MCF 10A (cell line): ENCODE results near the gene NUP98. TPM values are rescaled to one million over a fixed set of nuclear protein-coding genes. Genes with fewer than 3 reads are reported as not detected.

Experiments
- BruUV-seq: library from RNA; stranded (reverse); fragments of 400-500 nt; replicated peaks from 2 replicates; lab custom pipeline; 2021; lab: Mats Ljungman, UMichigan
- CTCF ChIA-PET: fragments of 300-600 bp; sonication (Branson Sonifier 250); formaldehyde crosslinking; extraction: SDS; loops from one replicate; lab custom pipeline; 2021; ENCODE audit warnings: antibody characterized with exemption, inconsistent platforms; lab: Yijun Ruan, JAX
- POLR2A ChIA-PET: fragments of 300-600, 350-650 bp; sonication (Branson Sonifier 250); formaldehyde crosslinking; extraction: SDS; loops from one replicate; lab custom pipeline; 2020; ENCODE audit warnings: antibody characterized with exemption, inconsistent platforms; lab: Yijun Ruan, JAX
- DNase-seq: peaks from one replicate; pipeline ENCODE4 v3.0.0-alpha.2; 2018; ENCODE audit not compliant: unreplicated experiment
- H3K27ac Mint-ChIP-seq: one replicate; pipeline ENCODE4 v1.8.0; 2022; ENCODE audit warnings: mild to moderate bottlenecking, low read depth, mixed read lengths; ENCODE audit not compliant: unreplicated experiment
- H3K27me3 Mint-ChIP-seq: one replicate; pipeline ENCODE4 v1.8.0; 2022; ENCODE audit warnings: mixed read lengths; ENCODE audit not compliant: insufficient read depth, unreplicated experiment
- H3K36me3 Mint-ChIP-seq: one replicate; pipeline ENCODE4 v1.8.0; 2022; ENCODE audit warnings: mild to moderate bottlenecking, moderate library complexity, mixed read lengths; ENCODE audit not compliant: insufficient read depth, unreplicated experiment
- H3K4me1 Mint-ChIP-seq: one replicate; pipeline ENCODE4 v1.8.0; 2022; ENCODE audit warnings: mixed read lengths; ENCODE audit not compliant: insufficient read depth, unreplicated experiment
- H3K4me3 Mint-ChIP-seq: one replicate; pipeline ENCODE4 v1.8.0; 2022; ENCODE audit warnings: mild to moderate bottlenecking, moderate library complexity, mixed read lengths; ENCODE audit not compliant: unreplicated experiment
- H3K9me3 Mint-ChIP-seq: one replicate; pipeline ENCODE4 v1.8.0; 2022; ENCODE audit warnings: mixed read lengths; ENCODE audit not compliant: unreplicated experiment
- intact Hi-C: fragments of 100-400 bp; cut with micrococcal nuclease; formaldehyde crosslinking; loops from 2 replicates; pipeline ENCODE4 v1.14.1; 2022
- total RNA-seq: library from RNA; stranded (reverse); gene quantifications from 2 replicates; pipeline ENCODE4 v1.2.3, GENCODE V29; 2022
- TF ChIP-seq, protein P1 (sequence below): fragments of 200-600 bp; IDR thresholded peaks from one replicate; pipeline ENCODE4 v1.8.0; 2022; ENCODE audit warnings: antibody characterized with exemption, mild to moderate bottlenecking; ENCODE audit not compliant: unreplicated experiment

NUP98 gene
- total RNA-seq, 1 experiment from 2014 or later, result 83.7 TPM

GRCh38 chr11:3810951-3811350 lies 13.6 kb upstream of the NUP98 start:
- ChIA-PET CTCF (interaction anchor here (0.6 to 5.6 kb wide), 7 partner anchors 9 to 261 kb away, joined by 4 to 43 read pairs (median 7); partner anchors contain the start of gene NUP98), POLR2A (interaction anchor here (0.5 to 1.2 kb wide), 2 partner anchors 43 to 261 kb away, joined by 3 to 4 read pairs; no protein-coding TSS in a partner anchor)
- no peak for DNase-seq
- BruUV-seq, result no TSS peak
- intact Hi-C loops, result no loop called here
- Mint-ChIP-seq H3K4me1 (peaks cover 15% of the 10 kb centered on the region), H3K27ac (peak overlapping the region; percentile 66), H3K36me3 (no peaks in the 10 kb centered on the region), H3K27me3 (no peaks in the 10 kb centered on the region), H3K9me3 (no peaks in the 10 kb centered on the region), H3K4me3 (no peak overlapping the region)
- TF ChIP-seq, protein P1, sequence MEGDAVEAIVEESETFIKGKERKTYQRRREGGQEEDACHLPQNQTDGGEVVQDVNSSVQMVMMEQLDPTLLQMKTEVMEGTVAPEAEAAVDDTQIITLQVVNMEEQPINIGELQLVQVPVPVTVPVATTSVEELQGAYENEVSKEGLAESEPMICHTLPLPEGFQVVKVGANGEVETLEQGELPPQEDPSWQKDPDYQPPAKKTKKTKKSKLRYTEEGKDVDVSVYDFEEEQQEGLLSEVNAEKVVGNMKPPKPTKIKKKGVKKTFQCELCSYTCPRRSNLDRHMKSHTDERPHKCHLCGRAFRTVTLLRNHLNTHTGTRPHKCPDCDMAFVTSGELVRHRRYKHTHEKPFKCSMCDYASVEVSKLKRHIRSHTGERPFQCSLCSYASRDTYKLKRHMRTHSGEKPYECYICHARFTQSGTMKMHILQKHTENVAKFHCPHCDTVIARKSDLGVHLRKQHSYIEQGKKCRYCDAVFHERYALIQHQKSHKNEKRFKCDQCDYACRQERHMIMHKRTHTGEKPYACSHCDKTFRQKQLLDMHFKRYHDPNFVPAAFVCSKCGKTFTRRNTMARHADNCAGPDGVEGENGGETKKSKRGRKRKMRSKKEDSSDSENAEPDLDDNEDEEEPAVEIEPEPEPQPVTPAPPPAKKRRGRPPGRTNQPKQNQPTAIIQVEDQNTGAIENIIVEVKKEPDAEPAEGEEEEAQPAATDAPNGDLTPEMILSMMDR, result no peak

DNA sequence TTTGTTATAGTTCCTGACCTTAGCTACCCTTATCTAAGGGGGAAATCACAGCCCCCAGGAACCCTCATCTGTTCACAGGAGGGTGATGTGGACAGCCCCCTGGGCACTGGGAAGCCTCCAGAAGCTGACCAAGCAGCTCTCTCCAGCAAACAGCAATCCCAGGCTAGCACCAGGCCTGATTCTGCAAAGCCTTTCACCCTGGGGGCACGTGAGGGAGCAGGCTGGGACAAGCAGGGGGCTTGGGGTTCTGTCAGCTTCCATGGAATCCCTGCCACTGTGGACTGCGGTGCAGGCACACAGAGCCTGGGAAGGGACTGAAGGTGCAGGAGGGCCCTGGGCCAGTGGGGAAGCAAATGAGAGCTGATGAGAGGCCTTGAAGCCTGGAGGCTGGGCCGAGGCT lies 13.1 kb upstream of the NUP98 start:
- TF ChIP-seq, protein P1, result no peak
- Mint-ChIP-seq H3K4me1 (peaks cover 15% of the 10 kb centered on the region), H3K27me3 (no peaks in the 10 kb centered on the region), H3K36me3 (no peaks in the 10 kb centered on the region), H3K4me3 (no peak overlapping the region), H3K9me3 (no peaks in the 10 kb centered on the region), H3K27ac (peak overlapping the region; percentile 66)
- POLR2A ChIA-PET, result interaction anchor here (0.5 to 2.0 kb wide), 3 partner anchors 31 to 262 kb away, joined by 3 to 7 read pairs (median 4); partner anchors contain the start of gene RHOG
- CTCF ChIA-PET, result interaction anchor here (0.6 to 5.6 kb wide), 8 partner anchors 9 to 262 kb away, joined by 4 to 43 read pairs (median 10); partner anchors contain the start of genes NUP98 and RHOG
- no TSS peak for BruUV-seq
- intact Hi-C loops, result no loop called here
- no peak for DNase-seq

- DNase-seq, result no peak
- intact Hi-C loops, result loop anchor here (2.0 to 10.0 kb wide), 3 partner anchors 63 to 355 kb away; no protein-coding TSS in a partner anchor
- no peak overlapping the region for H3K27ac Mint-ChIP-seq
These were observed 12.2 kb upstream of the NUP98 start for GRCh38 chr11:3809624-3809928.

More at GRCh38 chr11:3809624-3809928, 12.2 kb upstream of the NUP98 start:
- Mint-ChIP-seq H3K27me3 (no peaks in the 10 kb centered on the region), H3K36me3 (no peaks in the 10 kb centered on the region), H3K4me1 (peaks cover 15% of the 10 kb centered on the region), H3K4me3 (no peak overlapping the region), H3K9me3 (no peaks in the 10 kb centered on the region)
- no TSS peak for BruUV-seq
- CTCF ChIA-PET, result interaction anchor here (0.6 to 5.6 kb wide), 21 partner anchors 10 to 1985 kb away, joined by 3 to 43 read pairs (median 7); partner anchors contain the start of genes NUP98, RHOG and STIM1
- POLR2A ChIA-PET, result interaction anchor here (0.7 to 4.7 kb wide), 8 partner anchors 10 to 103 kb away, joined by 3 to 61 read pairs (median 3); partner anchors contain the start of genes NUP98 and RHOG
- TF ChIP-seq, protein P1, result no peak
